K562 (cell line): ENCODE measurements around the gene TDG. TPM values are rescaled to one million over a fixed set of nuclear protein-coding genes. Genes with fewer than 3 reads are reported as not detected.
A peak's percentile ranks its signal among the peaks of the same experiment; 100 is the strongest.

Experiments used
- BMI1 ChIP-seq: fragments of 150-350 bp; IDR thresholded peaks from 2 replicates; pipeline ENCODE4 v1.6.1; 2014; ENCODE audit warnings: low read length
- DDX20 ChIP-seq: fragments of 450-650 bp; IDR thresholded peaks from 2 replicates; pipeline ENCODE4 v1.6.1; 2016; ENCODE audit warnings: missing genetic modification characterization, low read depth, mild to moderate bottlenecking, missing compliant biosample characterization, moderate library complexity
- ELF4 ChIP-seq: fragments of 450-650 bp; formaldehyde crosslinking; IDR thresholded peaks from 2 replicates; pipeline ENCODE4 v1.4.0; 2022; ENCODE audit warnings: missing genetic modification characterization
- NCOA2 ChIP-seq, 2 experiments: fragments of 450-650 bp; IDR thresholded peaks; 2 replicates each; pipeline ENCODE4 v1.6.1; 2018; ENCODE audit warnings: mild to moderate bottlenecking in 2 of 2, moderate library complexity in 1 of 2; ENCODE audit not compliant: partially characterized antibody in 2 of 2
- POLR2AphosphoS5 ChIP-seq: IDR thresholded peaks from 2 replicates; pipeline ENCODE4 v1.6.1; 2011; ENCODE audit warnings: mild to moderate bottlenecking, low read depth, low read length, moderate library complexity; ENCODE audit not compliant: control insufficient read depth, insufficient read depth
- POLR2B ChIP-seq: fragments of 450-650 bp; IDR thresholded peaks from 2 replicates; pipeline ENCODE4 v1.6.1; 2018; ENCODE audit warnings: low read depth; ENCODE audit not compliant: partially characterized antibody
- SIN3A ChIP-seq, 2 experiments: fragments of 150-350 bp in 1 of 2; IDR thresholded peaks; 2 replicates each; pipeline ENCODE4 v1.6.1; 2011 to 2016; ENCODE audit warnings: borderline replicate concordance in 2 of 2, low read depth in 2 of 2, low read length in 2 of 2, mild to moderate bottlenecking in 2 of 2, moderate library complexity in 2 of 2; ENCODE audit not compliant: control insufficient read depth in 1 of 2
- ZBED1 ChIP-seq: IDR thresholded peaks from 2 replicates; pipeline ENCODE4 v1.6.1; 2014
- ZNF133 ChIP-seq: fragments of 250-450 bp; sonication (Bioruptor Pico); IDR thresholded peaks from 2 replicates; pipeline ENCODE4 v1.4.0; 2020; ENCODE audit warnings: mild to moderate bottlenecking
- ZNF444 ChIP-seq: fragments of 250-450 bp; sonication (Bioruptor Pico); IDR thresholded peaks from 2 replicates; pipeline ENCODE4 v1.4.0; 2020; ENCODE audit warnings: mild to moderate bottlenecking, moderate library complexity
- polyA plus RNA-seq, 8 experiments: library from polyadenylated mRNA; depleted of rRNA in 4 of 8; stranded (reverse) in 5 of 8; unstranded in 3 of 8; fragments of >200 nt; fragmentation: Nextera tagmentation in 2 of 8; fragmentation: Illumina TruSeq in 1 of 8; extraction: Ambion mirVana in 2 of 8; extraction: Trizol in 1 of 8; gene quantifications; 2 replicates each; pipeline versions ENCODE4 v1.2.1 to v1.2.3, GENCODE V29; 2011 to 2014; ENCODE audit warnings: inconsistent platforms in 1 of 8, missing spikeins in 1 of 8
- total RNA-seq, 7 experiments: library from RNA; depleted of rRNA in 6 of 7; stranded (reverse); fragments of >200 nt in 6 of 7; fragmentation: Illumina TruSeq in 2 of 7; extraction: Trizol in 2 of 7; gene quantifications; 2 replicates each; pipeline versions ENCODE4 v1.2.1 to v1.2.3, GENCODE V29; 2011 to 2021; ENCODE audit warnings: low replicate concordance in 1 of 7
- TF ChIP-seq, protein P1 (sequence below), 2 experiments: fragments of 450-650 bp in 1 of 2; IDR thresholded peaks; 2 replicates each; pipeline ENCODE4 v1.6.1; 2011 to 2017; ENCODE audit warnings: low read depth in 2 of 2, antibody characterized with exemption in 1 of 2, borderline replicate concordance in 1 of 2, low read length in 1 of 2, mild to moderate bottlenecking in 1 of 2, mixed read lengths in 1 of 2; ENCODE audit not compliant: control insufficient read depth in 1 of 2
- TF ChIP-seq, protein P2 (sequence below): fragments of 250-450 bp; sonication (Bioruptor Pico); IDR thresholded peaks from 2 replicates; pipeline ENCODE4 v1.4.0; 2020; ENCODE audit warnings: mild to moderate bottlenecking, moderate library complexity, borderline replicate concordance
- TF ChIP-seq, protein P3 (sequence below): sonication (generic); formaldehyde crosslinking; IDR thresholded peaks from 2 replicates; pipeline ENCODE4 v1.8.1; 2023; ENCODE audit warnings: mild to moderate bottlenecking, missing genetic modification reagents

The TDG gene
- total and polyA plus RNA-seq, 9 of the 15 experiments (the other 6 are each of a cell fraction or from before 2014, with no cell fraction given), result 37.6 to 77.2 (median 64.0) TPM

DNA sequence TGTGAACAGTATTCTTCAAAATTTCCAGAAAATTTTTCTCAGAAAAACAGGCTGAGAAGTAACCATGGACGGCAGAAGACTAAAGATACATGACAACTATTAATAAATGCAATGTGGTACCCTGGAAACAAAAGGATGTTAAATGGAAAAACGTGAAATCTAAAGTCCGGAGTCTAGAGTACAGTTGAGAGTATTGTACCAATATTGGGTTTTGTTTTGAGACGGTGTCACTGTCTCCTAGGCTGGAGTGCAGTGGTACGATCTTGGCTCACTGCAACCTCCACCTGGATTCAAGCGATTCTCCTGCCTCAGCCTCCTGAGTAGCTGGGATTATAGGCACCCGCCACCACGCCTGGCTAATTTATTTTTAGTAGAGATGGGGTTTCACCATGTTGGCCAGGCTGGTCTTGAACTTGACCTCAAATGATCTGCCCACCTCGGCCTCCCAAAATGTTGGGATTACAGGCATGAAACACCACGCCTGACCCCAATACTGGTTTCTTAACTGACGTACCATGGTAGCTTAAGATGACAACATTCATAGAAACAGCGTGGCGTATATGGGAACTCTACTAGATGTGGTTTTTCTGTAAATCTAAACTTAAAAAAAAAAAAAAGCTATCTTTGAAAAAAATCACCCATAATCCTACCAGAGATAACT is 16.8 kb upstream of the TDG start (continued):
- TF ChIP-seq, protein P1, sequence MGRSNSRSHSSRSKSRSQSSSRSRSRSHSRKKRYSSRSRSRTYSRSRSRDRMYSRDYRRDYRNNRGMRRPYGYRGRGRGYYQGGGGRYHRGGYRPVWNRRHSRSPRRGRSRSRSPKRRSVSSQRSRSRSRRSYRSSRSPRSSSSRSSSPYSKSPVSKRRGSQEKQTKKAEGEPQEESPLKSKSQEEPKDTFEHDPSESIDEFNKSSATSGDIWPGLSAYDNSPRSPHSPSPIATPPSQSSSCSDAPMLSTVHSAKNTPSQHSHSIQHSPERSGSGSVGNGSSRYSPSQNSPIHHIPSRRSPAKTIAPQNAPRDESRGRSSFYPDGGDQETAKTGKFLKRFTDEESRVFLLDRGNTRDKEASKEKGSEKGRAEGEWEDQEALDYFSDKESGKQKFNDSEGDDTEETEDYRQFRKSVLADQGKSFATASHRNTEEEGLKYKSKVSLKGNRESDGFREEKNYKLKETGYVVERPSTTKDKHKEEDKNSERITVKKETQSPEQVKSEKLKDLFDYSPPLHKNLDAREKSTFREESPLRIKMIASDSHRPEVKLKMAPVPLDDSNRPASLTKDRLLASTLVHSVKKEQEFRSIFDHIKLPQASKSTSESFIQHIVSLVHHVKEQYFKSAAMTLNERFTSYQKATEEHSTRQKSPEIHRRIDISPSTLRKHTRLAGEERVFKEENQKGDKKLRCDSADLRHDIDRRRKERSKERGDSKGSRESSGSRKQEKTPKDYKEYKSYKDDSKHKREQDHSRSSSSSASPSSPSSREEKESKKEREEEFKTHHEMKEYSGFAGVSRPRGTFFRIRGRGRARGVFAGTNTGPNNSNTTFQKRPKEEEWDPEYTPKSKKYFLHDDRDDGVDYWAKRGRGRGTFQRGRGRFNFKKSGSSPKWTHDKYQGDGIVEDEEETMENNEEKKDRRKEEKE (IDR thresholded peaks at IDR 0.05; ENCODE audit: borderline replicate concordance in 1 of 2, control insufficient read depth in 1 of 2, low read depth in 2 of 2, low read length in 1 of 2), result peak in 1 of 2 experiments; percentile 49; a peak in 1 of 4 replicates
- TF ChIP-seq, protein P2, sequence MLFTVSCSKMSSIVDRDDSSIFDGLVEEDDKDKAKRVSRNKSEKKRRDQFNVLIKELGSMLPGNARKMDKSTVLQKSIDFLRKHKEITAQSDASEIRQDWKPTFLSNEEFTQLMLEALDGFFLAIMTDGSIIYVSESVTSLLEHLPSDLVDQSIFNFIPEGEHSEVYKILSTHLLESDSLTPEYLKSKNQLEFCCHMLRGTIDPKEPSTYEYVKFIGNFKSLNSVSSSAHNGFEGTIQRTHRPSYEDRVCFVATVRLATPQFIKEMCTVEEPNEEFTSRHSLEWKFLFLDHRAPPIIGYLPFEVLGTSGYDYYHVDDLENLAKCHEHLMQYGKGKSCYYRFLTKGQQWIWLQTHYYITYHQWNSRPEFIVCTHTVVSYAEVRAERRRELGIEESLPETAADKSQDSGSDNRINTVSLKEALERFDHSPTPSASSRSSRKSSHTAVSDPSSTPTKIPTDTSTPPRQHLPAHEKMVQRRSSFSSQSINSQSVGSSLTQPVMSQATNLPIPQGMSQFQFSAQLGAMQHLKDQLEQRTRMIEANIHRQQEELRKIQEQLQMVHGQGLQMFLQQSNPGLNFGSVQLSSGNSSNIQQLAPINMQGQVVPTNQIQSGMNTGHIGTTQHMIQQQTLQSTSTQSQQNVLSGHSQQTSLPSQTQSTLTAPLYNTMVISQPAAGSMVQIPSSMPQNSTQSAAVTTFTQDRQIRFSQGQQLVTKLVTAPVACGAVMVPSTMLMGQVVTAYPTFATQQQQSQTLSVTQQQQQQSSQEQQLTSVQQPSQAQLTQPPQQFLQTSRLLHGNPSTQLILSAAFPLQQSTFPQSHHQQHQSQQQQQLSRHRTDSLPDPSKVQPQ (CRISPR knock-in tag), result no peak
- TF ChIP-seq ELF4 (CRISPR knock-in tag), result no peak
- TF ChIP-seq DDX20 (tag), result no peak
- TF ChIP-seq SIN3A (IDR thresholded peaks at IDR 0.05; ENCODE audit: borderline replicate concordance in 2 of 2, control insufficient read depth in 1 of 2, low read depth in 2 of 2, low read length in 2 of 2), result peak in 1 of 2 experiments; percentile 20; a peak in 1 of 4 replicates
- TF ChIP-seq, protein P3, sequence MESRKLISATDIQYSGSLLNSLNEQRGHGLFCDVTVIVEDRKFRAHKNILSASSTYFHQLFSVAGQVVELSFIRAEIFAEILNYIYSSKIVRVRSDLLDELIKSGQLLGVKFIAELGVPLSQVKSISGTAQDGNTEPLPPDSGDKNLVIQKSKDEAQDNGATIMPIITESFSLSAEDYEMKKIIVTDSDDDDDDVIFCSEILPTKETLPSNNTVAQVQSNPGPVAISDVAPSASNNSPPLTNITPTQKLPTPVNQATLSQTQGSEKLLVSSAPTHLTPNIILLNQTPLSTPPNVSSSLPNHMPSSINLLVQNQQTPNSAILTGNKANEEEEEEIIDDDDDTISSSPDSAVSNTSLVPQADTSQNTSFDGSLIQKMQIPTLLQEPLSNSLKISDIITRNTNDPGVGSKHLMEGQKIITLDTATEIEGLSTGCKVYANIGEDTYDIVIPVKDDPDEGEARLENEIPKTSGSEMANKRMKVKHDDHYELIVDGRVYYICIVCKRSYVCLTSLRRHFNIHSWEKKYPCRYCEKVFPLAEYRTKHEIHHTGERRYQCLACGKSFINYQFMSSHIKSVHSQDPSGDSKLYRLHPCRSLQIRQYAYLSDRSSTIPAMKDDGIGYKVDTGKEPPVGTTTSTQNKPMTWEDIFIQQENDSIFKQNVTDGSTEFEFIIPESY (CRISPR knock-in tag), result 0 out of 2 replicates have a peak, but pooled peaks have one; percentile 13
- TF ChIP-seq ZBED1, result peak; percentile 89; the same call in 1 of the 2 replicates
- TF ChIP-seq ZNF444 (CRISPR knock-in tag), result no peak
- no peak for TF ChIP-seq ZNF133 (CRISPR knock-in tag)
- TF ChIP-seq POLR2B, result peak; percentile 63
- no peak for TF ChIP-seq NCOA2 (IDR thresholded peaks at IDR 0.05; ENCODE audit: partially characterized antibody in 2 of 2)
- no peak for TF ChIP-seq BMI1
- 0 out of 2 replicates have a peak, but pooled peaks have one; percentile 42 for TF ChIP-seq POLR2AphosphoS5
